ENCODE results near the gene PAPOLB.

PAPOLB gene

DNA sequence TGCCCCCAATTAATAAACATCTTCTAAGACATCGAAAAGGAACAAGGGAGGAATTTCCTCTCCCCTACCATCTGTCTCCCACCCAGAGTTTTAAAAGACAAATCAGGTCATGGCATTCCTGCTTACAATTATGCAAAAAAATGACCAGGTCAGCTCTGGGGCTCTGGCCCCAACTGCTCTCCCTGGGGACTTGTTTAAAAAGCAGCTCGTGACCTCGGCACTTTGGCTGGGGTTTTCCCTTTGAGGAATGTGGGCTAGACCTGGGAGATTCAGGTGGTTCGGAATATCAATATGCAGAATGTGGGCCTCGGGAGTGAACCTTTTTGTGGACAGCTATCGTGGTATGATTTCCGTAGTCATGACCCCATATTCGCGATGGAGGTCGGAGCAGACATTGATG lies 22.3 kb upstream of the PAPOLB start:
- in situ Hi-C loops (cut with MboI; ENCODE audit: low pct_unique_long_range_greater_than_20kb, low sequenced_read_pairs, unreplicated experiment) = no loop called here
- no peak for TF ChIP-seq CTCF (IDR thresholded peaks at IDR 0.05; ENCODE audit: extremely low read depth, insufficient read depth, missing control alignments)
- DNase-seq (ENCODE audit: low spot score) = no peak

GRCh38 chr7:4883372-4884144 lies 21.7 kb upstream of the PAPOLB start, which contains the start of gene RADIL:
Gene RADIL (minus strand): TSS chr7:4883716. CDS start chr7:4878139, 5,577 bp downstream.
- DNase-seq (ENCODE audit: low spot score) = peak; percentile 97
- TF ChIP-seq CTCF (IDR thresholded peaks at IDR 0.05; ENCODE audit: extremely low read depth, insufficient read depth, missing control alignments) = peak; percentile 66
- in situ Hi-C loops (cut with MboI; ENCODE audit: low pct_unique_long_range_greater_than_20kb, low sequenced_read_pairs, unreplicated experiment) = no loop called here

DNA sequence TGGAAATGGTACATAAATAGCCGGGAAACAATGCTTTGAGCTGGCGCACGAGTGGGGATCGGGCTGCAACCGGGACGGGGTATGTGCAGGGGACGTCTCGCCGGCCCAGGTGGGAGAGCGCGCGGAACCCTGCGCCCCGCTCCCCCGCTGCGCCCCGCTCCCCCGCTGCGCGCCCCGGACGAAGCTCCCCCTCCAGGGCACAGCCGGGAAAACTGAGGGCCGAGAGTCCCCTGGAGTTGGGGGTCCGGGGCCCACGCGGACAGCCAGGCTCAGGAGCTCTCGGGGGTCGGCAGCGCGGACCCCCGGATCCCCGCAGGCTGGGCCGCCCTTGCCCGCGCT lies 21.2 kb upstream of the PAPOLB start:
- in situ Hi-C loops (cut with MboI; ENCODE audit: low pct_unique_long_range_greater_than_20kb, low sequenced_read_pairs, unreplicated experiment) = no loop called here

DNA sequence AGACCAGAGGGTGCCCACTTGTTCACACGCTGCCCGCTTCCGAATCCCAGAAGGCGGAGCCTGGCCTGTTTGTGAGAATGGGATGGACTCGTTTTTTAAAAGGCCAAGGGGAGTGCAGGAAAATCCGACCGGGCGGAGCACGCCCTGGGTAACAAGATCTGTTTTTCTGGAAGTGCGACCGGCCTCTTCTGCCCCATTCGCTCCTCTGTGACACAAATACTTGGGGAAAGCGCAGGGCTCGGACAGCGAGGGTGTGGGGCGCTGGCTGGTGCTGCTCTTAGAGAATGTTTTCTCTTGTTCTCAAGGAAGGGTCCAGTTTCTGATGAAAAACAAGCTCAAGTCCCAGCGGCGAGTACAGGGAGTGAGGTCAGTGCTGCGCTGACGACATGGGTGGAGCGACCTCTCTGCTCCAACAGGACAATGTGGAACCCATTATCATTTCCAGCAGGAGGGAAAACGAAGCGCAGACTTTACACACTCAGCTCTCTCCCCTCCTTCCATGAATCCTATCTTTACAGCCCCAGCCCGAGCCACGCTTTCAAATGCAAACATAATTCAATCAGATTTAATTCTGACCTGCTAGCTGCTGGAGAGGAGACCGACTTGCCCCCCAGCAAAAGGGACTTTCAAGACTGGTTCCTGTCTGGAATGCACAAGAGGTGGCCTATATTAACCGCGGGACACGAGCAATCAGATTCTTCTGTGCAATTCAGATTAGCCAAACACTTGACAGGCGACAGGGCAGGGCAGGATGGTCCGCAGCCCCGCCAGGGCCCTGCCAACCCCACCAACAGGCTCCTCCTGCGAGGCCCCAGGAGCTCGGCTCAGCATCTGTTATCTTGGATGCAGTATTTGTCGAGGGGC lies 20.6 kb upstream of the PAPOLB start:
- DNase-seq (ENCODE audit: low spot score) = no peak
- in situ Hi-C loops (cut with MboI; ENCODE audit: low pct_unique_long_range_greater_than_20kb, low sequenced_read_pairs, unreplicated experiment) = no loop called here
- TF ChIP-seq CTCF (IDR thresholded peaks at IDR 0.05; ENCODE audit: extremely low read depth, insufficient read depth, missing control alignments) = no peak

More for the DNA sequence above, 21.2 kb upstream of the PAPOLB start:
- DNase-seq (ENCODE audit: low spot score) = no peak
- no peak for TF ChIP-seq CTCF (IDR thresholded peaks at IDR 0.05; ENCODE audit: extremely low read depth, insufficient read depth, missing control alignments)

GRCh38 chr7:4880218-4880617 lies 18.4 kb upstream of the PAPOLB start:
- DNase-seq (ENCODE audit: low spot score) = no peak
- TF ChIP-seq CTCF (IDR thresholded peaks at IDR 0.05; ENCODE audit: extremely low read depth, insufficient read depth, missing control alignments) = no peak
- in situ Hi-C loops (cut with MboI; ENCODE audit: low pct_unique_long_range_greater_than_20kb, low sequenced_read_pairs, unreplicated experiment) = no loop called here

DNA sequence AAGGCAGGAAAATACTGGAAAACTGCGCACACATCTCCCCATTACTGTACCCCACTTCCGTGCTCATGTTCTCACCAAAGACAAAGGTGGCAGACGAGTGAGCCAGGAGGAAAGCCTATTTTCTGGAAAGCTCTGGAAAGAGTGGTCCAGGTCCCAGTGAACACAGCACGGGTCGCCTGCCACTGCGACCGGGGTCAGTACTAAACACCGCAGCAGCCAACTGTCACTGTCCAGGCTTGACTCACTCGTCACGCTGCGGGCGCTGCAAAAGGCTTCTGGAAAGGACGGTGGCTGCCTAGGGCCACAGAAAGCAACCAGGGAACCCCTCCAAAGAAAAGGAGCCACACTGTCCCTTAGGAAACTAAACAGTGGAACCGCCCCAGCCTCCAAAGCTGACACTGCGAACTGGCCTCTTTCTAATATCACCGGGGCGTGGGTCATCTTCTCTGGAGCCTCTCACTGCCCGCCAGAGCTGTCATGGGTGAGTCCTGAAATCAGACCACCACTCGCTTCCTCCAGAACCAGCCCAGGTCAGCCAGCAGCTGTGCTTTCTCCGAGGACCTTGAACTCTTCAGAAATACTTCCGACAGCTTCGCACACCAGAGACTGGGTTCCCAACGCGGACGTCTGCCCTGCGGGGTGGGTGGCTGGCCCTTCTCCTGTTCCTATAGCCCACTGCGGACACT lies 17.7 kb upstream of the PAPOLB start:
- TF ChIP-seq CTCF (IDR thresholded peaks at IDR 0.05; ENCODE audit: extremely low read depth, insufficient read depth, missing control alignments) = no peak
- in situ Hi-C loops (cut with MboI; ENCODE audit: low pct_unique_long_range_greater_than_20kb, low sequenced_read_pairs, unreplicated experiment) = no loop called here
- DNase-seq (ENCODE audit: low spot score) = no peak
